ENCODE data around the gene RABAC1. TPM values are rescaled to one million over a fixed set of nuclear protein-coding genes. Genes with fewer than 3 reads are reported as not detected.

Gene RABAC1
- total and polyA plus RNA-seq, 7 donors = 128 to 255 (median 170) TPM

- 55 to 84% methylated on average over 7 of the region's 7 CpGs for WGBS, 2 donors
- H3K27me3 ChIP-seq = peaks cover 22 to 83% (median 50%) of the 10 kb centered on the region in 3 donors
Observed at GRCh38 chr19:41999878-42000208, 40.7 kb upstream of the RABAC1 start.

GRCh38 chr19:41999071-41999877 lies 40.2 kb upstream of the RABAC1 start:
- Histone ChIP-seq H3K4me1 (peaks cover 0 to 26% (median 22%) of the 10 kb centered on the region in 4 donors), H3K36me3 (peaks cover 0 to 9% (median 0%) of the 10 kb centered on the region in 4 donors), H3K27me3 (peaks cover 22 to 88% (median 55%) of the 10 kb centered on the region in 3 donors), H3K9me3 (no peaks in the 10 kb centered on the region), H3K4me3 (peak overlapping the region in 1 of 4 donors; percentile 19), H3K27ac (no peak overlapping the region)
- 7 to 13% methylated on average over 55 of the region's 55 CpGs for WGBS, 2 donors
- TF ChIP-seq EP300 (IDR thresholded peaks at IDR 0.05) (no peak), POLR2A (IDR thresholded peaks at IDR 0.05) (no peak), POLR2AphosphoS5 (IDR thresholded peaks at IDR 0.05) (no peak), CTCF (IDR thresholded peaks at IDR 0.05) (no peak)
- intact Hi-C loops (cut with DNase I) = loop anchor here (2.0 kb wide), 1 partner anchor 36 kb away; no protein-coding TSS in a partner anchor
- DNase-seq = no peak

More at GRCh38 chr19:41999878-42000208, 40.7 kb upstream of the RABAC1 start:
- Histone ChIP-seq H3K4me3 (no peak overlapping the region), H3K4me1 (peaks cover 0 to 22% (median 20%) of the 10 kb centered on the region in 4 donors), H3K9me3 (no peaks in the 10 kb centered on the region), H3K36me3 (peaks cover 0 to 9% (median 0%) of the 10 kb centered on the region in 4 donors), H3K27ac (no peak overlapping the region)
- intact Hi-C loops (cut with DNase I) = loop anchor here (2.0 kb wide), 1 partner anchor 35 kb away; no protein-coding TSS in a partner anchor
- TF ChIP-seq CTCF (IDR thresholded peaks at IDR 0.05) (no peak), POLR2A (IDR thresholded peaks at IDR 0.05) (no peak), POLR2AphosphoS5 (IDR thresholded peaks at IDR 0.05) (no peak), EP300 (IDR thresholded peaks at IDR 0.05) (no peak)
- DNase-seq = no peak

GRCh38 chr19:41998246-41999020 lies 39.3 kb upstream of the RABAC1 start:
- DNase-seq = no peak
- Histone ChIP-seq H3K27ac (no peak overlapping the region), H3K36me3 (peaks cover 0 to 7% (median 0%) of the 10 kb centered on the region in 4 donors), H3K27me3 (peaks cover 30 to 91% (median 64%) of the 10 kb centered on the region in 3 donors), H3K4me3 (peak overlapping the region in 2 of 4 donors; percentile 17 to 19), H3K4me1 (peaks cover 0 to 35% (median 31%) of the 10 kb centered on the region in 4 donors), H3K9me3 (no peaks in the 10 kb centered on the region)
- intact Hi-C loops (cut with DNase I) = loop anchor here (2.0 kb wide), 1 partner anchor 36 kb away; no protein-coding TSS in a partner anchor
- peak in 3 of 4 experiments; percentile 28 to 58 (median 57) for TF ChIP-seq CTCF (IDR thresholded peaks at IDR 0.05)
- TF ChIP-seq POLR2A (IDR thresholded peaks at IDR 0.05) = no peak
- WGBS, 2 donors = 2 to 3% methylated on average over 64 of the region's 64 CpGs

- H3K36me3 ChIP-seq = peaks cover 0 to 4% (median 0%) of the 10 kb centered on the region in 4 donors
- no peak overlapping the region for H3K4me3 ChIP-seq
- no peaks in the 10 kb centered on the region for H3K9me3 ChIP-seq
- H3K4me1 ChIP-seq = peaks cover 0 to 37% (median 34%) of the 10 kb centered on the region in 4 donors
- H3K27ac ChIP-seq = no peak overlapping the region
- no peak for DNase-seq
- H3K27me3 ChIP-seq = peaks cover 36 to 93% (median 69%) of the 10 kb centered on the region in 3 donors
- WGBS, 2 donors = 4 to 15% methylated on average over 14 of the region's 14 CpGs
- intact Hi-C loops (cut with DNase I) = loop anchor here (2.0 kb wide), 1 partner anchor 37 kb away; no protein-coding TSS in a partner anchor
- TF ChIP-seq EP300 (IDR thresholded peaks at IDR 0.05) (no peak), POLR2A (IDR thresholded peaks at IDR 0.05) (no peak), POLR2AphosphoS5 (IDR thresholded peaks at IDR 0.05) (no peak), CTCF (IDR thresholded peaks at IDR 0.05) (no peak)
Observed at GRCh38 chr19:41997851-41998229, 38.7 kb upstream of the RABAC1 start.

Data from sigmoid colon (tissue), 7 donors.